GM21576 (cell line): ENCODE data around the gene LYRM2.

ENCODE experiments used
- ATAC-seq: cut with Tn5 transposase; IDR thresholded peaks from one replicate; pipeline ENCODE4 v1.9.1; 2021; ENCODE audit warnings: mild to moderate bottlenecking, moderate library complexity; ENCODE audit not compliant: unreplicated experiment

Gene LYRM2

GRCh38 chr6:89562093-89562973 is 76.2 kb downstream of the LYRM2 start:
- ATAC-seq, result no peak

DNA sequence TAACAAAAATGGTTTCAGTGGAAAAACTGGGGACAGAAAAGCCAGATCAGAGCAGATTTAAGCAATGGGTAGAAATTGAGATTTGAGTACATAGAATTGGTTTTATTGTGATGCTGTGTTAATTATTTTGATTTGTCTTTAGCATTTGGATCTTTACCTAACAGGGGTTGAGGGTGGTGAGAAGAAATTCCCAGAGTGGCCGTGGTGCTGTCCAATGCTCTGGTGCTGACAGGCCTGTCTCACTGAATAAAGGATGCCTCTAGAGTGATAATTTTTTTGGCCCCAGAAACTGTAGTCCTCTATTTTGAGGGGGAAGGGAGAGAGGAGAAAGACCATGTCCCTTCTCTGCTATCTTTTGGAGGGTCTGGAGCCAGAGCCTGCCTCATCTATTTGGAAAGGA is 79.1 kb downstream of the LYRM2 start:
- no peak for ATAC-seq

GRCh38 chr6:89555806-89556205 is 82.7 kb downstream of the LYRM2 start:
- no peak for ATAC-seq

- no peak for ATAC-seq
These were observed 83.5 kb downstream of the LYRM2 start for GRCh38 chr6:89555031-89555430.

GRCh38 chr6:89554106-89554505 is 84.4 kb downstream of the LYRM2 start:
- no peak for ATAC-seq

- no peak for ATAC-seq
These were observed 85.1 kb downstream of the LYRM2 start for GRCh38 chr6:89553431-89553830.

DNA sequence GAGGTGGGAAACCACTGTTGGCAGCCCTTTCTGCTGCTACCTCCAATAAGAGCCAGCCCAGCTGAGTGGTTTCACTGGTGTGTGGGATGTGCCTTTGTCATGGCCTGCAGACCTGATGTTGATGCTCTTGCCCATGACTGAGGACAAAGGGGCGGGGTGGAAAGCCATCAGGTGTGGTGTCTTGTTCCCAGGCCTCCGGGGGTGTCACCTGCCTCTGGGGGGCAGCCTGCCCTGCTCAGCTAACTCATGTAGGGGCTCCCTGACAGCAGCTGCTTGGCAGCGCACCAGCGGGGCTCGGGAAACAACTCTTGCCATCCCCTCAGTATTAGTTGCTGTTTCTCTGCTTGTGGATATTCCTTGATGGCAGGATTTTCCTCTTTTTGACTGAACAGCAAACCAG is 91.3 kb downstream of the LYRM2 start:
- no peak for ATAC-seq

DNA sequence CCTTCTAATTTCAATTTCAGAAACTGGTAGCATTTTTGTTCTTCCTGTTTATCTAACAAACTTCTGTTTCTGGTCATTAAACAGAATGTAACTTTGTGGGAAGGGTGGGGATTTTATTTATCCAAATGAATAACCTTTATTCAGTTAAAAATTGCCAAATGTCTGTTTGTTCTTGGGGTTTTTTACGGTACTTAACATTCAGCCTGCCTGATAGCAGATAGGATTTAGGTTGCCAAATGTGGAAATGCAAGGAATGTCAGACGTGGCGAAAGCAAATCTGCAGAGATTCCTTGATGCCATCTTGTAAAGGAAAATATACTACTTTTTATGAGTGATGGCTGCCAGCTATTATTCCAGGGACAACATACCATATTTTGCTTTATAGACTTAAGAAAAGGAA is 95.7 kb downstream of the LYRM2 start:
- ATAC-seq, result no peak

- no peak for ATAC-seq
These were observed 96.3 kb downstream of the LYRM2 start for GRCh38 chr6:89542081-89542857.

DNA sequence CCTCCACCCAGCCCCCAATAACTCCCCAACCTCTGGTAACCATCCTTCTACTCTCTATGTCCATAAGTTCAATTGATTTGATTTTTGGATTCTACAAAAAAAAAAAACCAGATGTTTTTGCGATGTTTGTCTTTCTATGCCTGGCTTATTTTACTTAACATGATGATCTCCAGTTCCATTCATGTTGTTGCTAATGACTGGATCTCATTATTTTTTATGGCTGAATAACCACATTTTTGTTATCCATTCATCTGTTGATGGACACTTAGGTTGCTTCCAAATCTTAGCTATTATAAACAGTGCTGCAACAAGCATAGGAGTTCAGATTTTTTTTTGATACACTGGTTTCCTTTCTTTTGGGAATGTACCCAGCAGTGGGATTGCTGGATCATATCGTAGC is 98.8 kb downstream of the LYRM2 start:
- no peak for ATAC-seq

GRCh38 chr6:89536231-89536630 is 102.3 kb downstream of the LYRM2 start:
- ATAC-seq, result no peak

GRCh38 chr6:89530982-89531381 is 107.6 kb downstream of the LYRM2 start:
- no peak for ATAC-seq

GRCh38 chr6:89528866-89529265 is 109.7 kb downstream of the LYRM2 start:
- ATAC-seq, result no peak

DNA sequence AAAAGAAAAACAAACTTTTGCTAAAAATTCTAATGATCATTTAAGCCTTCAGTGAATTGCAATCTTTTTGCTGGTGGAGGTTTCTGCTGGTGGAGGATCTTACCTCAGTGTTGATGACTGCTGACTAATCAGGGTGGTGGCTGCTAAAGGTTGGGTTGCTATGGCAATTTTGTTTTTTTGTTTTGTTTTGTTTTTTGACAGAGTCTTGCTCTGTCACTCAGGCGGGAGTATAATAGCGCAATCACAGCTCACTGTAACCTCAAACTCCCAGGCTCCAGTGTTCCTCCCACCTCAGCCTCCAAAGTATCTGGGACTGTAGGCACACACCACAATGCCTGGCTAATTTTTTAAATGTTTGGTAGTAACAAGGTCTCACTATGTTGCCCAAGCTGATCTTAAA is 110.9 kb downstream of the LYRM2 start:
- no peak for ATAC-seq

GRCh38 chr6:89526563-89526869 is 112.0 kb downstream of the LYRM2 start:
- ATAC-seq, result no peak

DNA sequence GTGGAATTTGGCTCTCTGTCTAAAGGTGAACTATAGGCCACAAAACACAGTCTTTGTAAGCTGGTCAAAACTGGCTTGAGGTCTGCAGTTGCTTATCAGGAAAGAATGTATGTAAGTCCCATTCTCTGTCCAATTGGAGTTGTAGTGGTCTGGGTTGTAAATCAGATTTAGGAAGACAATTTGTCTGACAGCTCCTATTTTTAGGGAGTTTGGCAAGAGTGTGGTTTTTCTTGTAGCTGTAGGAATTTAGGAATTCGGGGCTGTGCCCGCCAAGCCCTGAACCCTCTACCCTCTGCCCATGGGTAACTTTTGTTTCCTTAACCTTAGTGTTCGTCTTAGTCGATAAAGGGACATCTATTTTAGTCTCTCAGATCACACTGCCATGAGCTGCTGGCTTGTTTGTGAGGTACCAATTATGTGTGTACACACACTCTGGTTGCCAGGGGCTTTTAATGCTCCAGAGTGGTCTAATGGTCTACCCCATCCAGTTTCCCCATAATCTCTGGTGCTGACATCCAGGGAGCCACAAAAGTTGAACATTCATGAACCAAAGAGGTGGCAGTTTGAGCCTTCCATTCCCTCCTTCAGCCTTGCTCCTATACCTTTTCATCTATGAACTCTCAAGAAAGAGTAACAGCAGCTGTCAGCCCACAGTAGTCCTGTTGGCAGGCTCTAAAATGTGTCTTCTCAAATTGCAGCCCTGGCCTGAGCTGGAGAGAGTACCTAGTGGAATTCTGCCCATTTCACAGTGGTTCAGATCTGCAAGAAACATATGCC is 112.6 kb downstream of the LYRM2 start:
- ATAC-seq, result no peak

GRCh38 chr6:89522778-89523177 is 115.8 kb downstream of the LYRM2 start:
- ATAC-seq, result no peak

- ATAC-seq, result no peak
These were observed 117.8 kb downstream of the LYRM2 start for GRCh38 chr6:89520736-89521135.

DNA sequence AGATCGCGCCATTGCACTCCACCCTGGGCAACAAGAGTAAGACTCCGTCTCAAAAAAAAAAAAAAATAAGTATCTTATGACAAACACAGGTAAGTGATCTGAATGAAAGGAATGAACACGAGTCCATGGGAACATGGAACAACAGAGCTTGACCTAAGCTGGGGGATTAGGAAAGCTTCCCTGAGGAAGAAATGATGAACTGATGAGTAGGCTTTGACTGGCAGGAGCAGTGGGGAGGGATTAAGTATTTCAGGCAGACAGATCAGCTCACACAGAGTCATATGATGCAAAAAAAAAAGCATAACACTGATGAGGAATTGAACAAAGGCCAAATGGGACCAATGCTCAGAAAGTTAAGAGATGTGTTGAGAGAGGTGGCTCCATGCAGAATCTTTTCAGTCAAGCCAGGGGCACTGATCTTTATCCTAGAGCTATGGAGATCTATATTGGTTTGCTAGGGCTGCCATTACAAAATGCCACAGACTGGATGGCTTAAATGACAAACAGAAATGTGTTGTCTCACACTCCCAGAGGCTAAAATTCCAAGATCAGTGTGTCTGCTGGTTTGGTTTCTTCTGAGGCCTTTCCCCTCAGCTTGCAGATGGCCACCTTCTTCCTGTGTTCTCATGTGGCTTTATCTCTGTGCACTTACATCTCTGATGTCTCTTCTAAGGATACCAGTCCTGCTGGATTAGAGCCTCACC is 120.0 kb downstream of the LYRM2 start:
- no peak for ATAC-seq
